GM03348 (cell line): Measurements from ENCODE around the gene KIZ.
A peak's percentile ranks its signal among the peaks of the same experiment; 100 is the strongest.

Experiments used
- DNase-seq: peaks from one replicate; pipeline ENCODE4 v3.0.0; 2012; ENCODE audit warnings: low spot score

KIZ gene

DNA sequence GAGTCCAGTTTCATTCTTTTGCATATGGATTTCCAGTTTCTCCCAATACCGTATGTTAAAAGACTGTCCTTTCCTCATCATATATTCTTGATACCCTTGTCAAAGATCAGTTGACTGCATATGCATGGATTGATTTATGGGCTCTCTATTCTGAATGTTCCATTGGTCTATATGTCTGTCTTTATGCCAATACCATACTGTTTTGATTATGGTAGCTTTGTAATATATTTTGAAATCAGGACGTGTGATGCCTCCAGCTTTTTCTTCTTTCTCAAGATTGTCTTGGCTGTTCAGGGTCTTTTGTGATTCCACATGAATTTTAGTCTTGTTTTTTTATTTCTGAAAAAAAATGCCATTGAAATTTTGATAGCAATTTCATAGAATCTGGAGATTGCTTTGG lies 51.9 kb downstream of the KIZ start:
- DNase-seq, result no peak

DNA sequence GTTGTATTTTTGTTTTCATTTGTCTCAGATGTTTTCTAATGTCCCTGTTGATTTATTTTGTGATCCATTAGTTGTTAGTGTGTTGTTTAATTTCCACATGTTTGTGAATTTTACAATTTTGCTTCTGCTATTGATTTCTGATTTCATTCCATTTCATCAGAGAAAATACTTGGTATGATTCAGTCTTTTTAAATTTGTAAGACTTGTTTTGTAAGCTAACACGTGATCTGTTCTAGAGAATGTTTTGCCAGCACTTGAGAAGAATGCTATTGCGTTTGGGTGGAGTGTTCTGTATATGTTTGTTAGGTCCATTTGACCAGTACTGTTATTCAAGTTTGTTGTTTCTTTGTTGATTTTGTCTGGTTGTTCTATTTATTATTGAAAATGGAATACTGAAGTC lies 53.9 kb downstream of the KIZ start:
- DNase-seq, result peak; percentile 39

DNA sequence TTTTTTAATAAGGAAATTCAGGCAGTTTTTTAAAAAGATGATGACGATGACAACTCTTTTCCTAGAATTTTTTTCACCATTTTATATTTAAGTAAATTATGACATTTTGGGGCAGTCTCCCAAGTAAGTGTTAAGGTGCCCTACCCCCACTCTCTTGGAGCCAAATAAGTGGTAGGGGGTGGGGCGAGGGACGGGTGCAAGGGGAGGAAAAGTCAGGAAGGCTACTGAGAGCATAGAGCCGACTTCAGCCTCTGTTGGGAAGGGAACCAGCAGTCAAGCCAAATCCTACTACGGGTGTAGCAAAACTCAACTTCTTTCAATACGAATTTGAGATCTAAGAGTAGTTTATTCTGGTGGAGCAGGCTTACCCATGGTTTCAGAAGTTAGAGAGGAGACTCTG lies 54.4 kb downstream of the KIZ start:
- no peak for DNase-seq

DNA sequence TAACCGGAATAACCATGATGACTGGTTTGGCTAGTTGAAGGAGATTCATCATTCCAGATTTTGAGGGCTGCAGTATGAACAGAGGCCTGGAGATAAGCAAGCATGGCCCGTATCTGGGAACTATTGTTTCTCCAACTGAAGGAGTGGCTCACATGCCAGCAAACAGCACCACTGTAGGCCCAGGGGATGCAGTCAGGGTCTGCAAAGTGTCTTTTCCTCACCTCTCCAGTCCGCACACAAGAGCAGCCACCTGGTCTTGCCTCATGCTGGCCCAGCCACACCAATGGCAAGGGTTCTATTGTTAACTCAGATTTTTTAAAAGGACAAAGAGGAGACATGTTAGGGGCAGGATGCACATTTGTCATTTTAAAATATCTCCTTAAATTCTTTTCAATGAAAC lies 55.1 kb downstream of the KIZ start:
- DNase-seq, result no peak

DNA sequence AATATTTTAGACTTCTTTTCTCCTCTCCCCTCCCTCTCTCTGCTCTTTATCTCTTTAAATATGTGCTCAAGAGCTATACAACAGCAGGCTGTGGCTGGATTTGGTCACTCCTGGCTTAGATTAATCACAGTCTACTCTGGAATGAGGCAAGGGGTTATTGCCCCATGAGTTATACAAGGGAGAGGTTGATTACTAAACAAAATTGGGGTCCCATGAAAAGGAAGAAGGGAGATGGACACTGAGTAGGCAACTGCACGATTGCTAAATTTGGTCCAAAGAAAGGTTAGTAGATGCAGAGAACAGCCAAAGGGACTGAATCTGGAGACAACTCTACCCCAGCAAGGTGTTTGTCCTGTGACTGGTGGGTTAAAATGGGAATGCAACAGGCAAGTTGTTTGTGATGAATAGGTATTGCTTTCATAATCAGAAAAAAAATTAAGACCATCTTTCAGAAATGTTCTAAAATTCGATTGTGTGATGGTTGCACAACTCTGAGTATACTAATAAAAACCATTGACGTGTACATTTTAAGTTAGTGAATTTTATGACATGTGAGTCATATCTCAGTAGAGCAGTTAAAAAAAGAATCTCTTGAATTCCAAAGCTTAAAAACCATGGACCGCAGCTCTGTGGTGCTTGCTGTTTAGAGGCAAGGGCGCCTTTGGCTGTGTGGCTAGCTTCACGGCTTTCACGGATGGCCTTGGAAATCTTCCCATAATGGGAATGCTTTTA lies 57.1 kb downstream of the KIZ start:
- peak; percentile 86 for DNase-seq

DNA sequence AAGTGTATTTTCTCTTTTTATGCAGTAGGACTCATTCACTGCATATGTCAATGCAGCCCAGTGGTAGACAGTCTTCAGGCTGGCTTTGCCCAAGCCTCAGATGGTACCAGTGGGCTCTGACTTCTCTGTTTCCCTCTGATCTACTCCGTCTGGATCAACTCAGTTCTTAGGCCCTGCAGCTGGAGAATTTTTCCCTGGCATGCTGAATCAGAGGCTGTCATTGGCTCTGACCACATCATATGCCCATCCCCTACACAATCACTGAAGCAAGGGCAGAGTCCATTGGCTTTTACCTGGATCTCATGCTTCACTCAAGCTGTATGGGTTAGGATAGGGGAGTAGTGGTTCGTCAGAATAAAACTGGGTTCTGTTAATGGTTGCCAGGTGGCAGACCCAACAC lies 57.8 kb downstream of the KIZ start:
- DNase-seq, result peak; percentile 54

DNA sequence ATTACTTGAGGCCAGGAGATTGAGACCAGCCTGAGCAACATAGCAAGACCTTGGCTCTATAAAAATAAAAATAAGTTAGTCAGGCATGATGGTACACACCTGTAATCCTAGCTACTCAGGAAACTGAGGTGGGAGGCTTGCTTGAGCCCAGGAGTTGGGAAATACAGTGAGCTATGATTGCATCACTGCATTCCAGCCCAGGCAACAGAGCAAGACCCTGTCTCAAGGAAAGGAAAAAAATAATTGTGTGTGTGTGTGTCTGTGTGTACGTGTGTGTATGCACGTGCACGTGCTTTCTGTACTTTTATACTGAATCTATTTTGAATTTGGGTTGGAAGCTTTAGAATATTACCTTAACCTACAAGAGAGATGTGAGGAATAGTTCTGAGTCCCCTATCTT lies 58.9 kb downstream of the KIZ start:
- no peak for DNase-seq

DNA sequence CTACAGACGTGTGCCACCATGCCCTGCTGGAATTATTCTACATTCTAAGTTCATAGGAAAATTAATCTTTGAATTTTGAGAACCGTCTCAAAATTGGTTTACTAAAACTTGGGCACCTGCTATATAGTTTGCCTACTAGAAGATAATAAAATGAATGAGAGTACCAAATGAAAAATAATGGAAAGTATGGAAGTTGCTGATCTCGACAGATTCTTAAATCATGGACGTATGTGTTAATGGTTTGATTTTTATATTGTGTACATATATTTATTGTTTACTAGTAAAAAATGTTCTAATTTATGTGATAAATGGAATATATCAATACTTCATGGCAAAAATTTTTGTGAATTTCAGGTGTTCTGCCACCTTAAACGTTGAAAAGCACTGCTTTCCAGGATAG lies 60.0 kb downstream of the KIZ start:
- no peak for DNase-seq

DNA sequence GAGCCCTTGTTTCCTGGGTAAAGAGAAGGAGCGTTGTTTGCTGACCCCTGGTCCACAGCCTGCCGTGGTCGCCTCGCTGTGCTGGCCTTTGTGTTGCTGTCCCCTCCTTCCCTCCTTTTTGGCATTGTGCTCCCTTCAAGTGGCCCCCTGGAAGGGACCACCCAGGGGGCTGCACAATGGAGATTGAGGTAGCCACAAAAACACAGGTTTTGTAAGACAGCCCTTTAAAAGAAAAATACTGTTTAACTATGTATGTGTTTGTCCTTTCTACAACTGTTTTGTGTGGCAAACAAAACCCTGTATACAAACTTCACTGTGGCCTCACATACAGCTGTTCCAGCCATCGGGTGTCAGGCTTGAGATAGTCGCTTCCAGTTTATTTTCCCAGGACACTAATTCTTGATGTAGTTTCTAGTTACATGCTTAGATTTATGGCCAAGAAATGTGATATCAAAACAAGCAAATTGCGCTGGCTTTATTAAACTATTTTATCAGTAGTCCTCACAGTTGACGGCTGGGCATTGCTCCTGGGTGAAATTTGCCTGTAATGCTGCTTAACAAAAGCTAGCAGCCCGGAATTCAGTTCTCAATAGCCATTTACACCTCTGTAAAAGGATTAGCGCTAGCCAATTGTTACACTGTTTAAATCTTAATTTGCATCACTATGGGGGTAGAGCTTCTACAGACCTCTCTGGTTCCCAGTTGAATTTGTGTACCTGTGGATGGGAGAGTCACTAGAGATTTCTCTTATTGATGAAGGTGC lies 64.1 kb downstream of the KIZ start:
- DNase-seq, result no peak

DNA sequence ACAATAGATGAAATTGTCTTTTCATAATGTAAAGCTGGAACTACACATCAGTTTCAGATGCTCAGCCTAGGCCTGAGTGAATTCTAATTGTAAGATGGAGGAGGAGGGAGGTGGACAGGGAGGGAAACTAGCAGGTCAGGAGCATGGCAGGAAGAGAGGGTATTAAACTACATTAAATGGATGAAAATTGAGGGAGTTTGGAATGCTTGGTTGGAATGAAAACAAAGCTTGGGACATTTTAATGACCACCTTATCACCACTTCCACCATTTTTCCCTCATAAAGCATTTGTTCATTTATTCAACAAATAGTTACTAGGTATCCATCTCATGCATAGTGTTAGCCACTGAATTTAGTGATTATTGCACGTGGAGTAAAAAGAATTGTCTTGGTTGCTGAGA lies 65.0 kb downstream of the KIZ start:
- no peak for DNase-seq

DNA sequence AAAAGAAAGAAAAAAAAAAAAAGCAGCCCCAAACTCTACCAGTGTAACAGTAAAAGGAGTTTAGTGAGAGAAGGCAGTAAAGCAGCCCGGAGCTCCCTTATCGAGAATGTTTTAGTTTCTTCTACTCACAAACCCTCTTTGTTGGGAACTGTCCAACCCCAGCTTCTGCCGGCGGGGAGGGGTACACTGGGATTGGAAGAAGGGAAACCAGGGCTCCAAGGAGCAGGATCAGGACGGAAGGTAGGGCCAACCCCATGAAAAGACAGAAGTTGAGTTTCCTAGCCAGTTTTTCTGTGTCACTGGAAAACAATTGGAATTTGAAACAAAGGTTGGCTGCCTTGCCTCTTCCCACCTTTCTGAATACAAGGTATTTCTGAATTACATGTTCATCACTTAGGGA lies 66.0 kb downstream of the KIZ start:
- DNase-seq, result no peak

DNA sequence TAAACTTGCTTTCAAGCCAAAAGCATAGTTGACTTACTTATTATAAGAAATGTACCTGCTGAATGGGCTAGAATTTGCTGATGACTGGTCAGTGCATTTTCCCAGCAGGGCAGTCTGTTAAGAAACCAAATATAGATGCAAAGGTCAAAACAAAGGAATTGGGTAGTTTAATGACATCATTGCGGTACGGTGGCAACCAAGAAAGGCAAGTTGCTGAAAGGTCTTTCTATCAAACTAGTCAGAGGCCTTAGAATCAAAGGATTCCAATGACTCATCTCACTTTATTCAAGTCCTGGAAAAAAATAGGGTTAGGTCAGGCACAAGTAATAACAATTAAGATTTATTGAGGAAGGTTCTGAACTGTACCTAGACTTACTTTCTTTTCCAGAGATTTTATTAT lies 76.4 kb downstream of the KIZ start:
- no peak for DNase-seq

DNA sequence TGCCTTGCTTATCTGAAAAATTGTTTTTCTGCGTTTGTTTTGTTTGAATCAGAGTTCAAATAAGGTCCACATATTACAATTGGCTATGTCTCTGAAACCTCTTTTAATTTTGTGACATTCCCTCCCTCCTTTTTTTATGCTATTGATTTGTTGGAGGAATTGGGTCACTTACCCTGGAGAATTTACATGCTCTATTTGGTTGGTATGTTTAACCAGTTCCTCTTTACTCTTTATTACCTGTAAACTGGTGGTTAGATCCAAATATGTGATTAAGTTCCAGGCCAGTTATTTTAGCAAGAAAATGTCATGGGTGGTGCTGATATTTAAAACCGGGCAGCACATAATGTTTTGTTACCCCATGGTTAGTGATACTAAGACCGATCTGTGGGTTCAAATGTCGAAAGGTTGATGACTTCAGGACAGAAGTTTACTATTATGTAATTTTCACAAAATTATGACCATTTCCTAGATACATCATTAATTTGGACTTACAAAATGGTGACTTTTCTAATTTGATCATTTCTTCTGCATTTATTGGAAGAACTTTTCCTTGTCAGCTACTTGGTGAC lies 77.3 kb downstream of the KIZ start:
- DNase-seq, result no peak

DNA sequence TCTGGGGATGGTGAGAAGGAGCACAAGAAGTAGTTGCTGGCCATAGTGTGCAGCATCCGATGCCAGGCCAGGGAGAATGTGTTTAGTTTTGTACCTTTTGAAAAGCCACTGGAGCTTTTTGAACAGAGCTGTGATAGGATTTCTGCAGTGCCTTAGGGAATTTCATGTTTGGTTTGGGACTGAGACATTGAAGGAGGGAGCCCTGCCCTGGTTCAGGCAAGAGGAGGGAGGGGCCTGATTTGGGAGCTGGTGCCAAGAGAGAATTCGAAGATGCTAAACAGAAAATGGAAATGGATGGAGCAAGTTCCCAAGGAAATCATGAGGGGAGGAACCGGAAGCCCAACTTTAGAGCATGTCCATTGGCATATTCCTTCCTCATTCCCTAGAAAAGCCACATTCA lies 80.7 kb downstream of the KIZ start:
- DNase-seq, result no peak

DNA sequence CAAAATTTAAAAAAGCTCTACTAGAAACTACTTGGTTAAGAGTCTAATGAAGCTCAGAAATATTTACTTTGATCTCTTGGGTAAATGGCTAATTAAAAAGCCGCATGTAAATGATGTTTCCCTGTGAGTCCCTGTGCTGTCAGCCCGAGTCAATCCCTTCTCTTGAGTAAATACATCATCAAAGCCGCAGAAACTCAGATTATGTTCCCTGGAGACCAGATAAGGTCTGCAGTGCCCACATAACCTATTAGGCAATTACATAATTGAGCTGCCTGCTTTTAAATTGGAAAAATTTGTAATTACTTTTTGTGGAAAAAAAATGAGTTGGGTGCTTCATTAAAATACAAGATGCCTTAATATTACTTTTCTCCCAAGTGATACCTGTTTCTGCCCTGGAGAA lies 83.1 kb downstream of the KIZ start:
- DNase-seq, result no peak

DNA sequence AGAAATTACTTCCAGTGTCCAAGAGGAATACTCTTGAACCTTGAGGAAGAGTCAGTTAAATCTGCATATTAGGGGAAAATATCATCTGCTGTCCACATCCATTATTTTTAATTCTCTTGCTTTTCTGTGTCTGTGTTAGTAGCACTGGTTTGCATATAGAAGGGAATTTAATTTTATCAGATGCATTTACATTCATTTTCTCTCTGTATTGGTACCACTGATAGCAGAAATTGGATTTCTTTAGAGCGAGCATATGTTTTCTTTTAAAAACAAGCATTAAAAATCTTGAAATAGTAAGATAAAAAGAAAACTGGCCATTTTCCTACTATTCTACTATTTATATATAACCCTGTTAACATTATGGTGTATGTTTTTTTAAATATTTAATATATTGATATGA lies 83.8 kb downstream of the KIZ start:
- no peak for DNase-seq

DNA sequence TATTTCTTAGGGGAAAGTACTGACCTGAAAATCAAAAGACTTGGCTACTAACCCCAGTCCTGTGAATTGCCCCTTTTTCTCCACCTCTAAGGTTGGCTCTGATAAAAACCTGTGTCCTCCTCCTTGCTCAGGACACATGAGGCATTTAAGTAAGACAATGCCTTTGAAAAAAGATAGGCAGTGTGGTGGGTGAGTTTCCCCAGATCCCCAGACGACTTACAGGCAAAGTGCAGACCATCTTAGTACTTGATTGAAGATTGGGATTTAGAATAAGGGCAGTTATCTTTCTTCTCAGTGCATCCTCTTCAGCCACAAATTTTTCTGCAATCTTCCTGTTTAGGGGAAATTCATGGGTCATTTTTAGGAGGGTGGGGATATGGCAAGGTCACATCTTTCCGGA lies 87.8 kb downstream of the KIZ start:
- DNase-seq, result no peak

DNA sequence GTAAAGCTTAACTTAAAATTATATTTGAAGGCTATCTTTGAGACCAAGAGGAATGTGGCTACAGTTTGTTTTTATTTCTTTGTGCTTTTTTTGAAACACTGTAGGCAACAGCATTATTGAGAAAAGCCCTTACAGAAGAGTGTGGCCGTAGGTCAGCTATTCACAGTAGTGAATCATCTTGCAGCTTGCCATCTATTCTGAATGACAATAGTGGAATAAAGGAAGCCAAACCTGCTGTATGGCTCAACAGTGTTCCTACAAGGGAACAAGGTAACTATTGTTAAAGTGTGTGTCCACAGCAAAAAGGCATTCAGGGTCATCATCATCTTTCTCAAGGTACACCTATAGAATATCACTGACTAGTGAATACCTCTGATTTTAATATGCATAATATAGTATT lies 88.5 kb downstream of the KIZ start:
- DNase-seq, result no peak

DNA sequence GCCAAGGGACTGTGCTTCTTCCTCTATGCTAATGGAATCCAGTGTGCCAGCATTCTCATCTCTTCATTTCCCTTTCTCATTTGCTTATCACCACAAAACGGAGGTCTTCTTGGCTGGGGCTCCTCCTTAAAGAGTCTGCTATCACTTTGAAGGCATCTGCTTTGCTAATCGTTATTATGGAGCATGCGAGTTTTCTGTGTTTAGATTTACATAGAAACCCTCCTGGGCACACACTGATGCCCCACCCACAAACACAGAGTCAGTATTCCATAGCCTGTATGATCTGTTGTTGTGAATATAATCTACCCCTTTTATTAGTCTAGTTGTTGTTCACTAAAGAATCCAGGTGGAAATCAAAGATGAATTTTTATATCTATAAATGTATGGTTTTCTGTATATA lies 93.8 kb downstream of the KIZ start:
- DNase-seq, result no peak

DNA sequence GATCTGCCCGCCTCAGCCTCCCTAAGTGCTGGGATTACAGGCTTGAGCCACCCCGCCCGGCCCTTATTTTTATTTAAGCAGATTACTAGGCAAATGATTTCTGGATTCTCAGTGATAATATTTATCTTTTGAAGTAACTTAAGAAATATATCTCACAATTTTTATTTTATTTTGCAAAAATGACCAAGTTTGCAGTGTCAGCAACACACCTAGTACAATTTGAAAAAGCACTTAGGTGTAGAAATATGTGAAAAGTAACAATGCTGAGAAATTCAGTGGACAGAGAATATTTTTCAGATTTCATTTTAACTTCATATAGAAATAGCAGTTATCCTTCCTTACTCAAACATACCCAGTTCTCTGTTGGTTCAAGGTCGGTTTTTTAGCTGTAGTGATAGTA lies 98.3 kb downstream of the KIZ start:
- no peak for DNase-seq

DNA sequence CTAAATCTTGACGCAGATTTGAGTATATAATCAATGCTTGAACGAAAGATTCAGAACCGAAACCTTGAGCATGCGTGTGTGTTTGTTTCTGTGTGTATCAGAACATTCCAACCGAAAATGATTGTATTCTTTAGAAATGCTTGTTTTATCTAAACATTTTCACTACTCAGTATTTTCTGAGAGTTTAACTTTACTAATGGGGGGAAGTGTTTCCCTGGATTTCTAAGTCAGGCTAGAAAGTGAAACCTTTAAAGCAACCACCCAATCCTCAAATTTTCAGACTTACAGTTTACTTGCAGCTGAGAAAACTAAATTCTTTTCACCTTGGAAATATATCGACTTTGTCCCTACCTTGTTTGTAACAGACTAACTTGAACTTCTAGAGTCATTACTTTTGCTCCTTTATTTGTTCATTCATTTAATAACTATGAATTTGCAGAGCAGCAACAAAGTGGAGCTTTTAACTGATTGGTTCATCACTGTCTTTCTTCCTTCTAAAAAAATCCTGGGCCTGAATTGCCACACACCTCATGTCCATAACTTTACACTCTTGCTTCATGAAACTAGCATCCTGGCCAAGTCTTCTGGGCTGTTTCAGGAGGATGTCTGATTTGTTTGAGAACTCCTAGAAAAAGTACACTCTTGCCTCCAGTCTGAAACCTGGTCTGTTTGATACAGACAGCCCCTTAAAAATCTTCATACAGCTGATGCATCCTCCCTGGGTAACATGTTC lies 99.5 kb downstream of the KIZ start:
- DNase-seq, result no peak

DNA sequence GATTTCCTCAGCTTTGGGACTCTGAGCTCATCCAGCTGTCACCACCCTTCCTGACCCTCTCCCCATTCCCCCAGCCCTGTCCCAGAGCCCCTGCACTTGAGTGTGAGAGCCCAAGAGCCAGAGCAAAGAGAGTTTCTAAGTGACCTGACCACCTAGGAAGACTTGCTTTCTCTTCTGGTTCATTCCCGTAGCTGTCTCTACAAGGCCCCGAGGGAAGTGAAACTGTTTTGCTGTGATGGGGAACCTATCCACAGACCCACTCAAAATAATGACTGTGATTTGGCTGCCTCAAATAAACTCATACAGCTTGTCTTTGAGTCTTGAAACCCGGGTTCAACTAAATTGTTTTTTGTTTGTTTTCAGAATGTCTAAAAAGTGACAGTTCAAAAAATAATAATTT lies 102.6 kb downstream of the KIZ start:
- no peak for DNase-seq

DNA sequence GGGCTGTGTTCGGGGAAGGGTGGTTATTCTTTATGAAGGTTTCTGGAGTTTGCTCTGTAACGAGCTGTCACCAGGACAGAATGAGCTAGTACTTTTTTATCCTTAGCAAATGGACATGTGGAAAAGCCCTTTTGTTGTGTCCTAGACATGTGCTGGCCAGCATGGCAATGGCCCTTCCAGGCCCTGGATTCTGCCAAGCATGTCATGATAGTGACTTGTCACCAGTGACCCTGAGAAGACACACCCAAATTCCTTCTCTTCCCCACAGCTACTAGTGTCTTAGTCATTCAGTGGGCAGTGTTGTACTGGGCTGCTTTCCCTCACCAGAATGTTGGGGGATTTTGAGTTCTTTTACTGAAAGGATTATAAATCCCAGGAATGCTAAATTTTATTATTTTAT lies 103.3 kb downstream of the KIZ start:
- peak; percentile 47 for DNase-seq
